Ishikawa (cell line): Measurements from ENCODE around the gene C17orf100.

Experiments used
- CEBPB ChIP-seq: IDR thresholded peaks from 2 replicates; pipeline ENCODE4 v1.6.1; 2012
- CREB1 ChIP-seq: IDR thresholded peaks from 2 replicates; pipeline ENCODE4 v1.6.1; 2012; ENCODE audit warnings: low read depth
- EGR1 ChIP-seq: IDR thresholded peaks from 2 replicates; pipeline ENCODE4 v1.6.1; 2012
- EP300 ChIP-seq: IDR thresholded peaks from 2 replicates; pipeline ENCODE4 v1.6.1; 2012; ENCODE audit warnings: borderline replicate concordance
- FOXM1 ChIP-seq: IDR thresholded peaks from 2 replicates; pipeline ENCODE4 v1.6.1; 2012; ENCODE audit warnings: low read depth, borderline replicate concordance
- NFIC ChIP-seq: IDR thresholded peaks from 2 replicates; pipeline ENCODE4 v1.6.1; 2012
- RAD21 ChIP-seq: IDR thresholded peaks from 2 replicates; pipeline ENCODE4 v1.6.1; 2012; ENCODE audit warnings: low read depth
- TAF1 ChIP-seq: IDR thresholded peaks from 2 replicates; pipeline ENCODE4 v1.6.1; 2012; ENCODE audit warnings: low read depth, mild to moderate bottlenecking
- TCF12 ChIP-seq: IDR thresholded peaks from 2 replicates; pipeline ENCODE4 v1.6.1; 2012; ENCODE audit warnings: low read depth
- TEAD4 ChIP-seq: IDR thresholded peaks from 2 replicates; pipeline ENCODE4 v1.6.1; 2012
- YY1 ChIP-seq: IDR thresholded peaks from 2 replicates; pipeline ENCODE4 v1.6.1; 2012; ENCODE audit warnings: low read depth
- ZBTB7A ChIP-seq: IDR thresholded peaks from 2 replicates; pipeline ENCODE4 v1.6.1; 2012; ENCODE audit warnings: low read depth
- TF ChIP-seq, protein P1 (sequence below): IDR thresholded peaks from 2 replicates; pipeline ENCODE4 v1.6.1; 2012; ENCODE audit warnings: low read depth, mild to moderate bottlenecking
- TF ChIP-seq, protein P2 (sequence below): IDR thresholded peaks from 2 replicates; pipeline ENCODE4 v1.6.1; 2012
- TF ChIP-seq, protein P3 (sequence below): IDR thresholded peaks from 2 replicates; pipeline ENCODE4 v1.6.1; 2012

Gene C17orf100

DNA sequence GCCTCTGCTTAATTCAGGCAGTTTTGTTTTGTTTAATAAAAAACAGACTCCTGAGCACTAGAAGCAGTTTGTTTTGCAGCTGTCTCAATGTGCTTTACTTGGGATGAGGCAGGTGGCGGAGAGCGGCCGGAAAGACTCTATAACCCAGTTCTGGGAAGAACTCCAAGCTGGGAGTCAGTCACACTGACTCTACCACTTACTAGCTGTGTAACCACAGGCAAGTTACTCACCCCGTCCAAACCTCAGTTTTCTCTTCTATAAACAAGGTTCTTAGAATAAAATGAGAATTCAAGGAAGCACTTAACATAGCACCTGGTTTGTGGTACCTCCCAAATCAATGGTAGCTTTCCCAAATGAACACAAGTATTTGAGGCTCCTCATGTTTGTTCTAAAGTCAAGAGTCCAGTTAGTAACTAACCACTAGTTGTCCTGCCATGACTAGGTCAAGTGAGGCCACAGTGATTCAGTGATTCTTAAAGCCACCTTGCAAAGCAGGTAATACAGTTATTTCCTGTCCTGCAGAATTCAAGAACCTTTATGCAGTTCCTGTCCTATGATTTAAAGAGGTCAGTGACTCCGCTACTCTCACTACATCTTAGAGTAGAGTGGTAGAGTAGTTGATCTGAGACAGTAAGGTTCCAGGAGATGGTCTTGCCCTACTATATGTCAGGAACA lies 8.0 kb upstream of the C17orf100 start:
- TF ChIP-seq CREB1 (no peak), EGR1 (no peak), EP300 (no peak), TCF12 (no peak)
- TF ChIP-seq, protein P1, sequence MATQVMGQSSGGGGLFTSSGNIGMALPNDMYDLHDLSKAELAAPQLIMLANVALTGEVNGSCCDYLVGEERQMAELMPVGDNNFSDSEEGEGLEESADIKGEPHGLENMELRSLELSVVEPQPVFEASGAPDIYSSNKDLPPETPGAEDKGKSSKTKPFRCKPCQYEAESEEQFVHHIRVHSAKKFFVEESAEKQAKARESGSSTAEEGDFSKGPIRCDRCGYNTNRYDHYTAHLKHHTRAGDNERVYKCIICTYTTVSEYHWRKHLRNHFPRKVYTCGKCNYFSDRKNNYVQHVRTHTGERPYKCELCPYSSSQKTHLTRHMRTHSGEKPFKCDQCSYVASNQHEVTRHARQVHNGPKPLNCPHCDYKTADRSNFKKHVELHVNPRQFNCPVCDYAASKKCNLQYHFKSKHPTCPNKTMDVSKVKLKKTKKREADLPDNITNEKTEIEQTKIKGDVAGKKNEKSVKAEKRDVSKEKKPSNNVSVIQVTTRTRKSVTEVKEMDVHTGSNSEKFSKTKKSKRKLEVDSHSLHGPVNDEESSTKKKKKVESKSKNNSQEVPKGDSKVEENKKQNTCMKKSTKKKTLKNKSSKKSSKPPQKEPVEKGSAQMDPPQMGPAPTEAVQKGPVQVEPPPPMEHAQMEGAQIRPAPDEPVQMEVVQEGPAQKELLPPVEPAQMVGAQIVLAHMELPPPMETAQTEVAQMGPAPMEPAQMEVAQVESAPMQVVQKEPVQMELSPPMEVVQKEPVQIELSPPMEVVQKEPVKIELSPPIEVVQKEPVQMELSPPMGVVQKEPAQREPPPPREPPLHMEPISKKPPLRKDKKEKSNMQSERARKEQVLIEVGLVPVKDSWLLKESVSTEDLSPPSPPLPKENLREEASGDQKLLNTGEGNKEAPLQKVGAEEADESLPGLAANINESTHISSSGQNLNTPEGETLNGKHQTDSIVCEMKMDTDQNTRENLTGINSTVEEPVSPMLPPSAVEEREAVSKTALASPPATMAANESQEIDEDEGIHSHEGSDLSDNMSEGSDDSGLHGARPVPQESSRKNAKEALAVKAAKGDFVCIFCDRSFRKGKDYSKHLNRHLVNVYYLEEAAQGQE = no peak
- TF ChIP-seq, protein P2, sequence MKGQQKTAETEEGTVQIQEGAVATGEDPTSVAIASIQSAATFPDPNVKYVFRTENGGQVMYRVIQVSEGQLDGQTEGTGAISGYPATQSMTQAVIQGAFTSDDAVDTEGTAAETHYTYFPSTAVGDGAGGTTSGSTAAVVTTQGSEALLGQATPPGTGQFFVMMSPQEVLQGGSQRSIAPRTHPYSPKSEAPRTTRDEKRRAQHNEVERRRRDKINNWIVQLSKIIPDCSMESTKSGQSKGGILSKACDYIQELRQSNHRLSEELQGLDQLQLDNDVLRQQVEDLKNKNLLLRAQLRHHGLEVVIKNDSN = no peak

DNA sequence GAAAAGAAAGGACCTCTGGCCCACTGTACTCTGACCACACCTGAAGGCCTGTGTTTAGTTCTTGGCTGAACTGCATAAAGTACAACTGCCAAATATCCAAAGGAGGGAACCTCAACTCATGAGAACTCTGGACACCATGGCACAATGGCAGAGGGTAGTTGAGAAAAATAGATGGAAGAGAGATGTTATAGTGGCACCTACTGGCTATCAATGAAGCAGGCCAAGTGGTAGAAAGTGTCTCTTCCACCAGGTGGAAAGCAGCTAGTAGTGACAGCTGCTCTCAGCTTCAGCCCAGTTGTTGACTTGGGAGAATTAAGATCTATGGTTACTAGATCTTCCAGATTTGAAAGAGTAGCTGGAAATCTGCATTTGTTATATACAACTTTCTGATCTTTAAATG lies 3.4 kb upstream of the C17orf100 start:
- TF ChIP-seq CEBPB (no peak), TEAD4 (no peak), TCF12 (no peak), ZBTB7A (no peak), TAF1 (no peak), FOXM1 (no peak), RAD21 (no peak; the same call in 1 of the 2 replicates), YY1 (no peak), CREB1 (no peak), EGR1 (no peak), NFIC (no peak), EP300 (no peak)
- TF ChIP-seq, protein P2 = no peak
- TF ChIP-seq, protein P1 = no peak
- TF ChIP-seq, protein P3, sequence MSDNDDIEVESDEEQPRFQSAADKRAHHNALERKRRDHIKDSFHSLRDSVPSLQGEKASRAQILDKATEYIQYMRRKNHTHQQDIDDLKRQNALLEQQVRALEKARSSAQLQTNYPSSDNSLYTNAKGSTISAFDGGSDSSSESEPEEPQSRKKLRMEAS = no peak

DNA sequence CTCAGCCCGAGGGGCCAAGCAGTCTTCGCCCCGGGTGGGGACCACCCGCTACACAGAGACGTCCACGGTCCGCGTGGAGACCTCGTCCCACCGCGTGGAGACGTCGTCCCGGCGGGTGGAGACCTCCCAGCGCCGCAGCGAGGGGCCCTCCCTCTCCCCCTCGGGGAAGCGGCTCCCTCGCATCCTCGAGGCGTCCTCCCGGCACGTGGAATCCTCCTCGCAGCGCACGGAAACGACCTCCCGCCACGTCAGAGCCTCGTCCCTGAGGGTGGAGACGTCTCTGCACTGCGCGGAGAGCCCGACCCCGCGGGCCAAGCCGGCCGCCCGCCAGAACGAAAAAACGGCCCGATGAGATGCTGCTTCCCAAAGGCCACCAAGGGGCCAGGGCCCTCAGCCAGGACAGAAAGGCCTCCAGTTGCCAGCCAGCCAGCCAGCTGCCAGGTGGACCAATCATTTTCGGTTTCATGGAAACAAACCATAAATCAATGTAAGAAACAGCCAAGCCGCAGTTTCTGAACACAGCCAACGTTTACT lies 424 bp downstream of the C17orf100 start:
- no peak for TF ChIP-seq CEBPB
- TF ChIP-seq, protein P3 = peak; percentile 72

DNA sequence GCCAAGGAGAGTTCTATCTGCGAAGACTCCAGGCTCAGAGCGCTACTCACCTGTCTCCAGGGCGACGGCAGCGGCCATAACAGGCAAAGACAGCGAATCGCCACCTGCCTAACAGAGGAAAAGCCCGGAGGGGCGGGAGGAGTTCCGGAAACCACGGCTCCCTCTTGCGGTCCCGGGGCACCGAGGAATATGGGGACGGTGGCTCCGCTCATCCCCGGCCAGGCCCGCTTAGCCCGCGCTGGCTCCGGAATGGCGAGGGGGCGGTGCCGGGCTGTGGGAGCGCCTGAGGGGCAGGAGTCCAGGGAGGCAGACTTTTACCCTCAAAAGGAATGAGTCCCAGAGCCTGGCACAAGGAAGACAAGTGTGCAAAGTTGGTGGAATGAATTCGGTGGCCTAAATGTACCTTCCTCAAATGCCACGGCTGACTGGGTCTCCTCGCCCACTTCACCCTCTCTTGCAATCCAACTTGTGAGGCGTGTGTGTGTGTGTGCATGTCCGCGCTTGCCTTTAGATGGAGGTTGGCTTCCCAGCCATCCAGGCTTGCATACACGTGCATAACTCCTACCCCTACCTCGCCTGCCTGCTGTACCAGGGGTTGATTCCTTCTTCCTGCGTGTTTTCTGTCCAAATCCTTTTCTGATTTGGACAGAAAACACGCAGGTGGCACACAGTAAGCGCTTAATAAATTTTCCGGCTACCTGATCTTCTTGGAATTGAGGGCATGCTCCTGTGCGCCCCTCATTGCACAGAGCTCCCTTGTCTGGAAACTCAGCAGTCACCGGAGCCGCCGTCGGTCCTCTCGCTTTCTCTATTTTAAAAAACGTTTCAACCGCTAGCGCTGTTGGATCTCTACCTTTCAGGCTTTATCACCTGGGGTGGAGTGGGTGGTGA lies 3.5 kb downstream of the C17orf100 start:
- no peak for TF ChIP-seq CREB1

DNA sequence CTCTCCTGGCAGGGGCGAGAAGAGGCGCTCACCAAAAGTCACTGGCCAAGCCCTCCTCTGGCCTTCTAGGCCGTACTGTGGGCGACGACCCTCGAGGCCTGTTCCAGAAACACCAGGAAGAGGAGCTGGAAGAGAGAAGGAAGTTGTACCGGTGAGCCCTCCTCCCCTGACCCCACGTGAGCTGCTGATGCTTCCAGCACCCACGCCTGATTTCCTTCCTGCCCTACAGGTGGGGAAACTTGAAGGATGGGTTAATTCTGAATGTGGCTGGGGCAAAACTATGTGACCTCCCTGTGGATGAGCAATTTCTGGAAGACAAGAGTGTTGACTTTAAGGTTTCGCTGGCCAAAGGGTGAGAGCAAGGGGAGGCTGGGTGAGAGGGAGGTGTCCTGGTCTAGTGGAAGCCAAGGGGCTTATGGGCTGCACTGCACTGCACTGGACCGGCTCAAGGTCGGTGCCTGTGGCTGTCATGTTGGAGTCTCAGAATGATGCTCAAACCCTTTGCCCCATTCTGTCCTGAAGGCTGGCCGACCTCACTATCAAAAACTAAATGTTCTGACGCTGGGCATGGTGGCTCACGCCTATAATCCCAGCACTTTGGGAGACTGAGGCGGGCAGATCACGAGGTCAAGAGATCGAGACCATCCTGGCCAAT lies 6.2 kb downstream of the C17orf100 start:
- TF ChIP-seq ZBTB7A (no peak), TCF12 (no peak)

DNA sequence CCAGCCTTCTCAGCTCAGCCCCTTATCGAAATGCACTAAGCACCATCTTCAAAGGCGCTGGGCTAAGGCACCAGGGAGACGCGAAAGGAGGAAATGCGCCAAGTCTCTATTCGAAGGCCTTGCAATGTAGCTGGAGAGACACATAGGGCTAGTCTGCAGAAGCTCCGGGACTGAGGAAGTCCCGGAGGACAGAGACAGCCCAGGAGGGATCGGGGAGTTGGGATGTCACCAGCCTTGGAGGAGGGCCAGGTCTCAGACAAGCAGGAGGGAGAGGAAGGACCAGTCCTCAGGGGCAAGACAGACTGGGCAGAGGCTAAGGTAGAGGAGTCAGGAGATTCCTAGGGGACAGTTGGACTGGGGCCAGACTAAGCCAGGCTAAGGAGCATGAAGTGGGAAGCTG lies 8.5 kb downstream of the C17orf100 start:
- TF ChIP-seq CEBPB = no peak
- TF ChIP-seq CREB1 = no peak
- TF ChIP-seq TAF1 = no peak
- TF ChIP-seq TCF12 = no peak
- TF ChIP-seq TEAD4 = no peak
- TF ChIP-seq RAD21 = no peak
- no peak for TF ChIP-seq EP300
- no peak for TF ChIP-seq YY1
- TF ChIP-seq NFIC = no peak
- no peak for TF ChIP-seq EGR1
- TF ChIP-seq, protein P1 = no peak
- TF ChIP-seq ZBTB7A = no peak
- TF ChIP-seq, protein P2 = no peak
- no peak for TF ChIP-seq FOXM1
- TF ChIP-seq, protein P3 = no peak
